Frontal cortex (tissue), 4 donors: ENCODE measurements around the gene GTF2A1. TPM values are rescaled to one million over a fixed set of nuclear protein-coding genes. Genes with fewer than 3 reads are reported as not detected.
"Not testable (repeated sequence)": the region's sequence is repeated elsewhere in the genome, so short reads cannot be mapped to it uniquely, and the experiment has no call there.

Experiments
- DNase-seq, 2 donors: peaks; one replicate each; pipeline ENCODE4 v3.0.0; 2012; ENCODE audit warnings: low spot score in 2 of 2
- FAIRE-seq: peaks from 2 replicates; lab custom pipeline; 2012; peaks lifted over from hg19 to GRCh38; lab: Jason Lieb, UNC
- total RNA-seq: library from RNA; depleted of rRNA; stranded (reverse); fragments of >200 nt; gene quantifications from one replicate; pipeline ENCODE4 v1.2.3, GENCODE V29; 2014
- donor health status: control.
- donor health status: control.
- donor health status: control.

The GTF2A1 gene
- total RNA-seq: 63.2 TPM

- DNase-seq (peak; percentile 80 to 90), FAIRE-seq (no peak)
These were observed at the start of gene GTF2A1 for GRCh38 chr14:81220830-81221578. Gene GTF2A1 (minus strand): TSS chr14:81220959. CDS start chr14:81220518, 441 bp downstream.

GRCh38 chr14:81269979-81270375 lies 49.2 kb upstream of the GTF2A1 start:
- FAIRE-seq: no peak
- DNase-seq: no peak

- DNase-seq (peak; percentile 55 to 72), FAIRE-seq (peak; percentile 88)
These were observed 48.6 kb upstream of the GTF2A1 start for GRCh38 chr14:81269100-81269978.

GRCh38 chr14:81268016-81268416 lies 47.3 kb upstream of the GTF2A1 start:
- no peak for DNase-seq
- FAIRE-seq: no peak

GRCh38 chr14:81265636-81266169 lies 44.9 kb upstream of the GTF2A1 start:
- DNase-seq: no peak
- FAIRE-seq: no peak

GRCh38 chr14:81264671-81265070 lies 43.9 kb upstream of the GTF2A1 start:
- DNase-seq (no peak), FAIRE-seq (no peak)

- DNase-seq (no peak), FAIRE-seq (no peak)
These were observed 43.1 kb upstream of the GTF2A1 start for GRCh38 chr14:81263777-81264410.

GRCh38 chr14:81261176-81261575 lies 40.4 kb upstream of the GTF2A1 start:
- no peak for FAIRE-seq
- DNase-seq: no peak

- FAIRE-seq (no peak), DNase-seq (no peak)
These were observed 40.0 kb upstream of the GTF2A1 start for GRCh38 chr14:81260732-81261131.

- FAIRE-seq: no peak
- no peak for DNase-seq
These were observed 35.7 kb upstream of the GTF2A1 start for GRCh38 chr14:81256289-81256960.

- FAIRE-seq (no peak), DNase-seq (no peak)
These were observed 31.5 kb upstream of the GTF2A1 start for GRCh38 chr14:81252278-81252677.

GRCh38 chr14:81247271-81247766 lies 26.6 kb upstream of the GTF2A1 start:
- FAIRE-seq (no peak), DNase-seq (no peak)

GRCh38 chr14:81246461-81247270 lies 25.9 kb upstream of the GTF2A1 start:
- DNase-seq: no peak
- FAIRE-seq: no peak

GRCh38 chr14:81245771-81246170 lies 25.0 kb upstream of the GTF2A1 start:
- DNase-seq: no peak
- FAIRE-seq: no peak

GRCh38 chr14:81244431-81244830 lies 23.7 kb upstream of the GTF2A1 start:
- not testable (repeated sequence) for DNase-seq, FAIRE-seq

GRCh38 chr14:81243499-81243898 lies 22.7 kb upstream of the GTF2A1 start:
- no peak for FAIRE-seq
- no peak for DNase-seq

- FAIRE-seq, DNase-seq: not testable (repeated sequence)
These were observed 16.1 kb upstream of the GTF2A1 start for GRCh38 chr14:81236849-81237248.

GRCh38 chr14:81236138-81236537 lies 15.4 kb upstream of the GTF2A1 start:
- no peak for FAIRE-seq

GRCh38 chr14:81235096-81235495 lies 14.3 kb upstream of the GTF2A1 start:
- no peak for DNase-seq
- FAIRE-seq: no peak

More at GRCh38 chr14:81236138-81236537, 15.4 kb upstream of the GTF2A1 start:
- no peak for DNase-seq
